Endothelial cell of umbilical vein (primary cell): ENCODE results near the gene HS3ST3B1. TPM values are rescaled to one million over a fixed set of nuclear protein-coding genes. Genes with fewer than 3 reads are reported as not detected.

Experiments
- BruUV-seq: library from RNA; stranded (reverse); fragments of 400-500 nt; replicated peaks from 2 replicates; lab custom pipeline; 2021; lab: Mats Ljungman, UMichigan
- CTCF ChIA-PET: fragments of 300-600, 350-600 bp; sonication (Branson Sonifier 250); formaldehyde crosslinking; loops from one replicate; lab custom pipeline; 2021; ENCODE audit warnings: antibody characterized with exemption, inconsistent platforms; lab: Charles Lee
- POLR2A ChIA-PET: fragments of 300-600, 350-600 bp; sonication (Branson Sonifier 250); formaldehyde crosslinking; loops from one replicate; lab custom pipeline; 2021; ENCODE audit warnings: antibody characterized with exemption, inconsistent platforms; lab: Charles Lee
- DNase-seq: peaks from one replicate; pipeline ENCODE4 v3.0.0-alpha.2; 2011; ENCODE audit warnings: low read depth, low spot score
- FAIRE-seq: peaks from 2 replicates; lab custom pipeline; 2011; peaks lifted over from hg19 to GRCh38; lab: Jason Lieb, UNC
- H2AFZ ChIP-seq: 2 replicates; pipeline ENCODE4 v1.6.0; 2012; ENCODE audit warnings: low read depth, low read length, control low read depth, inconsistent platforms
- H3K27ac ChIP-seq: 2 replicates; pipeline ENCODE4 v1.5.1; 2011; ENCODE audit warnings: low read depth, mild to moderate bottlenecking, control low read depth, low read length, moderate library complexity; ENCODE audit not compliant: insufficient read depth
- H3K27me3 ChIP-seq, 2 experiments: 2 replicates each; pipeline versions ENCODE4 v1.6.0 to v1.6.1; 2011; ENCODE audit warnings: low read length in 2 of 2, mixed read lengths in 1 of 2; ENCODE audit not compliant: control insufficient read depth in 2 of 2, insufficient read depth in 2 of 2
- H3K36me3 ChIP-seq, 2 experiments: 2 replicates in 1 of 2; 3 replicates in 1 of 2; pipeline ENCODE4 v1.5.1; 2011; ENCODE audit warnings: low read length in 2 of 2, mild to moderate bottlenecking in 1 of 2, moderate library complexity in 1 of 2; ENCODE audit not compliant: control insufficient read depth in 2 of 2, insufficient read depth in 2 of 2; ENCODE audit errors: extremely low read depth in 1 of 2
- H3K4me1 ChIP-seq: 3 replicates; pipeline ENCODE4 v1.5.1; 2011; ENCODE audit warnings: mild to moderate bottlenecking, low read length; ENCODE audit not compliant: control insufficient read depth, insufficient read depth; ENCODE audit errors: extremely low read depth
- H3K4me2 ChIP-seq: 2 replicates; pipeline ENCODE4 v1.6.1; 2011; ENCODE audit warnings: low read length, control low read depth, mixed read lengths; ENCODE audit not compliant: insufficient read depth
- H3K4me3 ChIP-seq, 3 experiments: fragments of 200-600 bp in 1 of 3; sonication (generic), shearing (Covaris generic) in 1 of 3; replicated peaks in 1 of 3; 2 replicates each; pipeline ENCODE4 v1.5.1; 2011 to 2016; ENCODE audit warnings: control low read depth in 3 of 3, low read length in 3 of 3, mild to moderate bottlenecking in 2 of 3, inconsistent platforms in 1 of 3, low read depth in 1 of 3, moderate library complexity in 1 of 3; ENCODE audit not compliant: insufficient read depth in 1 of 3
- H3K79me2 ChIP-seq: 2 replicates; pipeline ENCODE4 v1.6.0; 2012; ENCODE audit warnings: low read length, inconsistent platforms; ENCODE audit not compliant: control insufficient read depth, insufficient read depth
- H3K9ac ChIP-seq: replicated peaks from 2 replicates; pipeline ENCODE3; 2011; ENCODE audit warnings: low read length, control low read depth; ENCODE audit not compliant: insufficient read depth; ENCODE audit errors: extremely low read depth
- H3K9me1 ChIP-seq: replicated peaks from 3 replicates; pipeline ENCODE4 v1.6.0; 2011; ENCODE audit warnings: mild to moderate bottlenecking, low read length; ENCODE audit not compliant: control insufficient read depth, insufficient read depth; ENCODE audit errors: extremely low read depth
- H3K9me3 ChIP-seq: replicated peaks from 2 replicates; pipeline ENCODE4 v1.5.1; 2012; ENCODE audit warnings: low read length, inconsistent platforms; ENCODE audit not compliant: control insufficient read depth, insufficient read depth
- H4K20me1 ChIP-seq: replicated peaks from 2 replicates; pipeline ENCODE3; 2011; ENCODE audit warnings: mild to moderate bottlenecking, low read length; ENCODE audit not compliant: control insufficient read depth, insufficient read depth; ENCODE audit errors: extremely low read depth
- EZH2 ChIP-seq: IDR thresholded peaks from 2 replicates; pipeline ENCODE4 v1.6.1; 2012; ENCODE audit warnings: borderline replicate concordance, low read depth, mild to moderate bottlenecking, moderate library complexity, low read length, inconsistent platforms; ENCODE audit not compliant: severe bottlenecking
- FOS ChIP-seq: IDR thresholded peaks from 2 replicates; pipeline ENCODE4 v1.6.1; 2011; ENCODE audit warnings: mild to moderate bottlenecking, low read length, moderate library complexity, borderline replicate concordance; ENCODE audit not compliant: insufficient read depth
- GATA2 ChIP-seq: IDR thresholded peaks from 2 replicates; pipeline ENCODE4 v1.7.0; 2011; ENCODE audit warnings: low read depth, mild to moderate bottlenecking, moderate library complexity, mixed read lengths, low read length; ENCODE audit not compliant: insufficient read length, insufficient read depth
- JUN ChIP-seq: IDR thresholded peaks from 2 replicates; pipeline ENCODE4 v1.6.1; 2011; ENCODE audit warnings: borderline replicate concordance, low read depth; ENCODE audit not compliant: insufficient read length, insufficient read depth
- MYC ChIP-seq: IDR thresholded peaks from one replicate; pipeline ENCODE4 v1.6.1; 2011; ENCODE audit warnings: mild to moderate bottlenecking, low read depth, low read length
- POLR2A ChIP-seq: IDR thresholded peaks from 2 replicates; pipeline ENCODE4 v1.6.1; 2012; ENCODE audit warnings: low read depth, mild to moderate bottlenecking, control low read depth, low read length
- POLR2AphosphoS5 ChIP-seq: IDR thresholded peaks from 2 replicates; pipeline ENCODE4 v1.6.1; 2012; ENCODE audit warnings: low read depth, mild to moderate bottlenecking, control low read depth, low read length, moderate library complexity; ENCODE audit not compliant: insufficient read depth
- dilution Hi-C: fragments of 300-500 bp; cut with MboI; formaldehyde crosslinking; loops from one replicate; pipeline ENCODE4 v1.15.0; 2019; ENCODE audit warnings: low sequenced_read_pairs; ENCODE audit not compliant: extremely low pct_ligation_motif_present
- intact Hi-C: fragments of 100-400 bp; cut with micrococcal nuclease; formaldehyde crosslinking; loops from one replicate; pipeline ENCODE4 v1.10.0; 2022
- polyA plus RNA-seq, 4 experiments: library from polyadenylated mRNA; depleted of rRNA in 3 of 4; stranded (reverse) in 3 of 4; unstranded in 1 of 4; fragments of >200 nt; gene quantifications; 2 replicates each; pipeline versions ENCODE4 v1.2.1 to v1.2.3, GENCODE V29; 2011 to 2012; ENCODE audit warnings: missing spikeins in 1 of 4
- total RNA-seq: library from RNA; stranded (reverse); gene quantifications from 2 replicates; pipeline ENCODE4 v1.2.3, GENCODE V29; 2021
- TF ChIP-seq, protein P1 (sequence below): IDR thresholded peaks from 2 replicates; pipeline ENCODE4 v1.6.1; 2011; ENCODE audit not compliant: insufficient read depth, insufficient read length
- TF ChIP-seq, protein P2 (sequence below), 2 donors: IDR thresholded peaks; 1 replicate in 1 of 2; 2 replicates in 1 of 2; pipeline ENCODE4 v1.5.1; 2011; ENCODE audit warnings: low read length in 2 of 2, mild to moderate bottlenecking in 2 of 2, moderate library complexity in 2 of 2, control low read depth in 1 of 2, inconsistent platforms in 1 of 2, low read depth in 1 of 2; ENCODE audit not compliant: insufficient read depth in 1 of 2; ENCODE audit errors: extremely low read depth in 1 of 2

The HS3ST3B1 gene
- total and polyA plus RNA-seq, 2 donors (not counting 3 experiments of a cell fraction or from before 2014, with no cell fraction given): not detected

GRCh38 chr17:14268264-14268663 lies 32.6 kb upstream of the HS3ST3B1 start:
- no peaks in the 10 kb centered on the region for H3K9me3 ChIP-seq
- H3K4me2 ChIP-seq: no peak overlapping the region
- H3K36me3 ChIP-seq: no peaks in the 10 kb centered on the region
- TF ChIP-seq JUN: no peak
- TF ChIP-seq POLR2AphosphoS5: no peak
- no peak for TF ChIP-seq POLR2A
- no peak for TF ChIP-seq GATA2
- TF ChIP-seq, protein P1, sequence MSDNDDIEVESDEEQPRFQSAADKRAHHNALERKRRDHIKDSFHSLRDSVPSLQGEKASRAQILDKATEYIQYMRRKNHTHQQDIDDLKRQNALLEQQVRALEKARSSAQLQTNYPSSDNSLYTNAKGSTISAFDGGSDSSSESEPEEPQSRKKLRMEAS: no peak
- TF ChIP-seq FOS: no peak
- no peak for TF ChIP-seq EZH2
- no peak for TF ChIP-seq MYC
- TF ChIP-seq, protein P2, sequence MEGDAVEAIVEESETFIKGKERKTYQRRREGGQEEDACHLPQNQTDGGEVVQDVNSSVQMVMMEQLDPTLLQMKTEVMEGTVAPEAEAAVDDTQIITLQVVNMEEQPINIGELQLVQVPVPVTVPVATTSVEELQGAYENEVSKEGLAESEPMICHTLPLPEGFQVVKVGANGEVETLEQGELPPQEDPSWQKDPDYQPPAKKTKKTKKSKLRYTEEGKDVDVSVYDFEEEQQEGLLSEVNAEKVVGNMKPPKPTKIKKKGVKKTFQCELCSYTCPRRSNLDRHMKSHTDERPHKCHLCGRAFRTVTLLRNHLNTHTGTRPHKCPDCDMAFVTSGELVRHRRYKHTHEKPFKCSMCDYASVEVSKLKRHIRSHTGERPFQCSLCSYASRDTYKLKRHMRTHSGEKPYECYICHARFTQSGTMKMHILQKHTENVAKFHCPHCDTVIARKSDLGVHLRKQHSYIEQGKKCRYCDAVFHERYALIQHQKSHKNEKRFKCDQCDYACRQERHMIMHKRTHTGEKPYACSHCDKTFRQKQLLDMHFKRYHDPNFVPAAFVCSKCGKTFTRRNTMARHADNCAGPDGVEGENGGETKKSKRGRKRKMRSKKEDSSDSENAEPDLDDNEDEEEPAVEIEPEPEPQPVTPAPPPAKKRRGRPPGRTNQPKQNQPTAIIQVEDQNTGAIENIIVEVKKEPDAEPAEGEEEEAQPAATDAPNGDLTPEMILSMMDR (IDR thresholded peaks at IDR 0.05; ENCODE audit: extremely low read depth in 1 of 2, insufficient read depth in 1 of 2, low read depth in 1 of 2, low read length in 2 of 2): no peak
- no peak overlapping the region for H3K4me3 ChIP-seq
- BruUV-seq: no TSS peak
- DNase-seq (no peak), FAIRE-seq (no peak)
- H3K27ac ChIP-seq: no peak overlapping the region
- H3K9ac ChIP-seq: no peak overlapping the region
- no peaks in the 10 kb centered on the region for H3K79me2 ChIP-seq
- dilution Hi-C loops (no loop called here), intact Hi-C loops (no loop called here)
- ChIA-PET CTCF (no interaction called here), POLR2A (no interaction called here)
- no peak overlapping the region for H2AFZ ChIP-seq
- H3K27me3 ChIP-seq: no peaks in the 10 kb centered on the region
- H3K4me1 ChIP-seq: no peaks in the 10 kb centered on the region
- no peaks in the 10 kb centered on the region for H4K20me1 ChIP-seq
- H3K9me1 ChIP-seq: no peaks in the 10 kb centered on the region
